ENCODE results near the gene PROZ. TPM values are rescaled to one million over a fixed set of nuclear protein-coding genes. Genes with fewer than 3 reads are reported as not detected.

The PROZ gene
- total RNA-seq, 1 donor from 2014 or later: not detected

GRCh38 chr13:113172419-113172926 is 14.0 kb downstream of the PROZ start:
- Mint-ChIP-seq H3K27ac (no peak overlapping the region), H3K4me1 (peaks cover 7% of the 10 kb centered on the region), H3K27me3 (no peaks in the 10 kb centered on the region), H3K36me3 (ENCODE audit: low read depth) (peaks cover 61% of the 10 kb centered on the region), H3K4me3 (no peak overlapping the region), H3K9me3 (peaks cover 3% of the 10 kb centered on the region)
- ATAC-seq (ENCODE audit: low read depth) (no peak), DNase-seq (no peak)
- CTCF ChIA-PET: no interaction called here
- TF ChIP-seq, protein P1, sequence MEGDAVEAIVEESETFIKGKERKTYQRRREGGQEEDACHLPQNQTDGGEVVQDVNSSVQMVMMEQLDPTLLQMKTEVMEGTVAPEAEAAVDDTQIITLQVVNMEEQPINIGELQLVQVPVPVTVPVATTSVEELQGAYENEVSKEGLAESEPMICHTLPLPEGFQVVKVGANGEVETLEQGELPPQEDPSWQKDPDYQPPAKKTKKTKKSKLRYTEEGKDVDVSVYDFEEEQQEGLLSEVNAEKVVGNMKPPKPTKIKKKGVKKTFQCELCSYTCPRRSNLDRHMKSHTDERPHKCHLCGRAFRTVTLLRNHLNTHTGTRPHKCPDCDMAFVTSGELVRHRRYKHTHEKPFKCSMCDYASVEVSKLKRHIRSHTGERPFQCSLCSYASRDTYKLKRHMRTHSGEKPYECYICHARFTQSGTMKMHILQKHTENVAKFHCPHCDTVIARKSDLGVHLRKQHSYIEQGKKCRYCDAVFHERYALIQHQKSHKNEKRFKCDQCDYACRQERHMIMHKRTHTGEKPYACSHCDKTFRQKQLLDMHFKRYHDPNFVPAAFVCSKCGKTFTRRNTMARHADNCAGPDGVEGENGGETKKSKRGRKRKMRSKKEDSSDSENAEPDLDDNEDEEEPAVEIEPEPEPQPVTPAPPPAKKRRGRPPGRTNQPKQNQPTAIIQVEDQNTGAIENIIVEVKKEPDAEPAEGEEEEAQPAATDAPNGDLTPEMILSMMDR (IDR thresholded peaks at IDR 0.05): no peak
- intact Hi-C loops (cut with micrococcal nuclease): no loop called here
- POLR2A ChIA-PET: no interaction called here

DNA sequence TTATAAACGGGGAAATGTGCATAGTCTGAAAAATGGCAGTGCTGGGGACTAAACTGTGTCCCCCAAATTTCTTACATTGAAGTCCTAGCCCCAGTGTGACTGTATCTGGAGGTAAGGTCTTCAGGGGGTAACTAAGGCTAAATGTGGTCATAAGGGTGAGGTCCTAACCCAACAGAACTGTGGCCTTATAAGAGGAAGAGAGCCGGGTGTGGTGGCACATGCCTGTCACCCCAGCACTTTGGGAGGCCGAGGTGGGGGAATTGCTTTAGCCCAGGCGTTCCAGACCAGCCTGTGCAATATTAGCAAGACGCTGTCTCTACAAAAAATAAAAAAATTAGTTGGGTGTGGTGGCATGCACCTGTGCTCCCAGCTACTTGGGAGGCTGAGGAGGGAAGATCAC is 17.8 kb downstream of the PROZ start:
- TF ChIP-seq, protein P1 (IDR thresholded peaks at IDR 0.05): no peak
- intact Hi-C loops (cut with micrococcal nuclease): no loop called here
- POLR2A ChIA-PET: no interaction called here
- DNase-seq (no peak), ATAC-seq (ENCODE audit: low read depth) (no peak)
- no peaks in the 10 kb centered on the region for H3K9me3 Mint-ChIP-seq
- H3K27ac Mint-ChIP-seq: peak overlapping the region; percentile 78
- no peaks in the 10 kb centered on the region for H3K27me3 Mint-ChIP-seq
- peaks cover 82% of the 10 kb centered on the region for H3K36me3 Mint-ChIP-seq (ENCODE audit: low read depth)
- peak overlapping the region; percentile 16 for H3K4me3 Mint-ChIP-seq
- CTCF ChIA-PET: no interaction called here
- peaks cover 4% of the 10 kb centered on the region for H3K4me1 Mint-ChIP-seq

GRCh38 chr13:113176822-113177221 is 18.4 kb downstream of the PROZ start:
- ATAC-seq (ENCODE audit: low read depth): no peak
- H3K27me3 Mint-ChIP-seq: no peaks in the 10 kb centered on the region
- no peak overlapping the region for H3K4me3 Mint-ChIP-seq
- POLR2A ChIA-PET: no interaction called here
- DNase-seq: no peak
- peaks cover 82% of the 10 kb centered on the region for H3K36me3 Mint-ChIP-seq (ENCODE audit: low read depth)
- intact Hi-C loops (cut with micrococcal nuclease): no loop called here
- TF ChIP-seq, protein P1 (IDR thresholded peaks at IDR 0.05): no peak
- no peak overlapping the region for H3K27ac Mint-ChIP-seq
- H3K4me1 Mint-ChIP-seq: peaks cover 2% of the 10 kb centered on the region
- CTCF ChIA-PET: no interaction called here
- H3K9me3 Mint-ChIP-seq: no peaks in the 10 kb centered on the region

DNA sequence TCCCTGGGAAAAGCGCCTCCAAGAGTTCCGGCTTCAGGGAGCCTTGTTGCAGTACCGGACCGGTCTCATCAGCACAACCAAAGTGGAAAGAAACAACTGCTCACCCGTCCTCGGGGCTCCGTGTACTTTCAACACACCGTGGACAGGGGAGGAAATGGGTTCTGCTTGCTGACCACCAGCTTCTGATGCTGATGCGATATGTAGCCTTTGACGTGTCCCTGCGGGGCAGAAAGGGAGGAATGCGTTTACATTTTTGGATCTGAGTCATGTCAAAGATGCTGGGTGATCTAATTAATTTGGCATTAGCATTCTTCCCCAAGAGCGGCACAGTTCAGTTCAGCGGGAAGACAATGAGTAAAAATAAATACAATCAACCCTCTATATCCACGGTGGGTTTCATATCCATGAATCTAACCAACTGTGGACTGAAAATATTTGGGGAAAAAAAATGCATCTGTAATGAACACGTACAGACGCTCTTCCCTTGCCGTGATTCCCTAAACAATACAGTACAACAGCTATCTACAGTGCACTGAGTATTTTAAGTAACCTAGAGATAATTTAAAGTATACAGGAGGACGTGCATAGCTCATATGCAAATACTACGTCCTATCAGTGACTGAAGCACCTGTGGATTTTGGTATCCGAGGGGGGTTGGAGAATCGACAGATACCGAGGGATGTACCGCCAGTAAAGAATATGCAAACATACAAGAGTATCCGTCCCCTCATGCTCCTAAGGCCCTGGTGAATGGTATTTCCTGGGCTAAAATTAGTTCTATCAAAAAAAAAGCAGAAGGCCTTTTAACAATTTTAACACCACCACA is 19.8 kb downstream of the PROZ start:
- TF ChIP-seq, protein P1 (IDR thresholded peaks at IDR 0.05): no peak
- Mint-ChIP-seq H3K36me3 (ENCODE audit: low read depth) (peaks cover 84% of the 10 kb centered on the region), H3K27ac (no peak overlapping the region), H3K9me3 (no peaks in the 10 kb centered on the region), H3K4me1 (peaks cover 2% of the 10 kb centered on the region), H3K27me3 (no peaks in the 10 kb centered on the region), H3K4me3 (no peak overlapping the region)
- DNase-seq (no peak), ATAC-seq (ENCODE audit: low read depth) (no peak)
- POLR2A ChIA-PET: no interaction called here
- intact Hi-C loops (cut with micrococcal nuclease): no loop called here
- CTCF ChIA-PET: no interaction called here

- H3K27me3 Mint-ChIP-seq: no peaks in the 10 kb centered on the region
- ChIA-PET CTCF (no interaction called here), POLR2A (no interaction called here)
- ATAC-seq (ENCODE audit: low read depth) (no peak), DNase-seq (no peak)
- H3K36me3 Mint-ChIP-seq (ENCODE audit: low read depth): peaks cover 90% of the 10 kb centered on the region
- peaks cover 2% of the 10 kb centered on the region for H3K4me1 Mint-ChIP-seq
- H3K9me3 Mint-ChIP-seq: no peaks in the 10 kb centered on the region
- H3K27ac Mint-ChIP-seq: no peak overlapping the region
- intact Hi-C loops (cut with micrococcal nuclease): no loop called here
- TF ChIP-seq, protein P1 (IDR thresholded peaks at IDR 0.05): no peak
- H3K4me3 Mint-ChIP-seq: no peak overlapping the region
Measured at GRCh38 chr13:113178896-113179167, 20.4 kb downstream of the PROZ start.

All from activated B cell treated with CpG ODN at 0.5 μM for 24 hours (primary cell).